Activated CD4-positive, alpha-beta T cell treated with anti-CD3 and anti-CD28 coated beads, Interleukin-2, Interleukin-4, amounts not matched to agents 100 ng/mL and 50 ng/mL, durations not matched to agents 16 hours and 8 hours (primary cell): Measurements from ENCODE around the gene NUFIP1.
"Not testable (repeated sequence)": the region's sequence is repeated elsewhere in the genome, so short reads cannot be mapped to it uniquely, and the experiment has no call there.

Experiments used
- DNase-seq: peaks from one replicate; pipeline ENCODE4 v3.0.0-alpha.2; 2020; ENCODE audit warnings: low spot score

NUFIP1 gene

GRCh38 chr13:44989071-44989889 is at the start of gene NUFIP1, which contains the start of gene GPALPP1:
TSS of gene NUFIP1 (minus strand) at chr13:44989471. CDS start at chr13:44989436, 35 bp downstream.
TSS of gene GPALPP1 (plus strand) at chr13:44989538. CDS start at chr13:44989655, 117 bp downstream.
- DNase-seq = peak; percentile 97

- DNase-seq = no peak
Observed at GRCh38 chr13:45036206-45036605, 46.9 kb upstream of the NUFIP1 start.

- DNase-seq = no peak
Observed at GRCh38 chr13:45034342-45034741, 45.1 kb upstream of the NUFIP1 start.

- no peak for DNase-seq
Observed at GRCh38 chr13:45024847-45025246, 35.6 kb upstream of the NUFIP1 start.

GRCh38 chr13:45021250-45021649 is 32.0 kb upstream of the NUFIP1 start:
- no peak for DNase-seq

GRCh38 chr13:45019981-45020380 is 30.7 kb upstream of the NUFIP1 start:
- not testable (repeated sequence) for DNase-seq

GRCh38 chr13:45016792-45017425 is 27.6 kb upstream of the NUFIP1 start:
- peak; percentile 27 for DNase-seq

GRCh38 chr13:45015300-45015699 is 26.0 kb upstream of the NUFIP1 start:
- no peak for DNase-seq

GRCh38 chr13:45011198-45011597 is 21.9 kb upstream of the NUFIP1 start:
- no peak for DNase-seq

- no peak for DNase-seq
Observed at GRCh38 chr13:45007823-45008222, 18.6 kb upstream of the NUFIP1 start.

- DNase-seq = no peak
Observed at GRCh38 chr13:45007225-45007624, 18.0 kb upstream of the NUFIP1 start.

GRCh38 chr13:45004096-45004495 is 14.8 kb upstream of the NUFIP1 start:
- DNase-seq = no peak

- DNase-seq = no peak
Observed at GRCh38 chr13:45003417-45003816, 14.1 kb upstream of the NUFIP1 start.

GRCh38 chr13:44989941-44990340 is 670 bp upstream of the NUFIP1 start:
- DNase-seq = no peak

- DNase-seq = no peak
Observed at GRCh38 chr13:44978328-44978727, 10.9 kb downstream of the NUFIP1 start.

GRCh38 chr13:44976949-44977583 is 12.2 kb downstream of the NUFIP1 start:
- DNase-seq = no peak

GRCh38 chr13:44976196-44976595 is 13.1 kb downstream of the NUFIP1 start:
- no peak for DNase-seq

- no peak for DNase-seq
Observed at GRCh38 chr13:44974056-44974793, 15.0 kb downstream of the NUFIP1 start.

- DNase-seq = no peak
Observed at GRCh38 chr13:44972956-44973581, 16.2 kb downstream of the NUFIP1 start.

GRCh38 chr13:44971656-44972595 is 17.3 kb downstream of the NUFIP1 start:
- no peak for DNase-seq
